ENCODE data around the gene LACTB.

DNA sequence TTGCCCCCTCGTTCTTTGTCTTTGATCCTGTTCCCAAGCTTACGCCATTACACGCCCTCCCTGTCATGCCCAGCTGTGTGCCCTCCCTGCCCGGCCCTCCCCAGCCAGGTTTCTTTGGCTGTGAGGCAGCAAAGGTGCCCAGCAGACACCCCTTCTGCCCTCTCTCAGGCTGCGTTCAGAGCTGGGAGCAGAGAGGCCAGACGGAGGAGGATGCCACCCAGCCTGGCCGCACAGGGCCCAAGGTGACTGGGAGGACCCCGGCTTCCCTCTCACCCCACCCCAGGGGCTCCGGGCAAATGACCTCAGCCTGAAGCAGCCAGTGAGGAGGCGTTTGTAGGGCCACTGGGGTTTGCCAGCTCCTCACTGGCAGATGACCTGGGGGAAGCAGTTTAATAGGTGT lies 30.8 kb upstream of the LACTB start:
- no peak for TF ChIP-seq FOXM1 (IDR thresholded peaks at IDR 0.05; ENCODE audit: borderline replicate concordance)
- no peak for TF ChIP-seq TARDBP (IDR thresholded peaks at IDR 0.05)
- TF ChIP-seq FOXA1 (IDR thresholded peaks at IDR 0.05), result no peak
- no peak for TF ChIP-seq CTBP1 (IDR thresholded peaks at IDR 0.05; ENCODE audit: borderline replicate concordance)
- no peak for TF ChIP-seq LEF1 (IDR thresholded peaks at IDR 0.05; ENCODE audit: borderline replicate concordance)
- no peak for TF ChIP-seq ARNT (IDR thresholded peaks at IDR 0.05)
